Measurements from ENCODE around the gene ENTPD2.
"Not testable (repeated sequence)": the region's sequence is repeated elsewhere in the genome, so short reads cannot be mapped to it uniquely, and the experiment has no call there.

Gene ENTPD2

GRCh38 chr9:137064027-137064879, 10.4 kb upstream of the ENTPD2 start:
- DNase-seq: peak; percentile 67 to 70

- no peak for DNase-seq
Measured at GRCh38 chr9:137063311-137064026, 9.6 kb upstream of the ENTPD2 start.

- not testable (repeated sequence) for DNase-seq
Measured at GRCh38 chr9:137062798-137063197, 8.9 kb upstream of the ENTPD2 start.

GRCh38 chr9:137062384-137062783, 8.5 kb upstream of the ENTPD2 start:
- no peak for DNase-seq

- no peak for DNase-seq
Measured at GRCh38 chr9:137058521-137059234, 4.8 kb upstream of the ENTPD2 start.

GRCh38 chr9:137057545-137057944, 3.7 kb upstream of the ENTPD2 start:
- DNase-seq: no peak

GRCh38 chr9:137056739-137057415, 3.0 kb upstream of the ENTPD2 start:
- no peak for DNase-seq

GRCh38 chr9:137055385-137056364, 1.8 kb upstream of the ENTPD2 start:
- no peak for DNase-seq

GRCh38 chr9:137054932-137055384, 1.1 kb upstream of the ENTPD2 start:
- DNase-seq: no peak

- DNase-seq: no peak
Measured at GRCh38 chr9:137052998-137053943, 590 bp downstream of the ENTPD2 start.

GRCh38 chr9:137052293-137052692, 1.6 kb downstream of the ENTPD2 start:
- no peak for DNase-seq

GRCh38 chr9:137051145-137051724, 2.6 kb downstream of the ENTPD2 start:
- no peak for DNase-seq

- DNase-seq: no peak
Measured at GRCh38 chr9:137050570-137050969, 3.3 kb downstream of the ENTPD2 start.

- peak; percentile 35 to 53 for DNase-seq
Measured at GRCh38 chr9:137049544-137050449, 4.1 kb downstream of the ENTPD2 start.

- no peak for DNase-seq
Measured at GRCh38 chr9:137048655-137049543, 5.0 kb downstream of the ENTPD2 start.

- DNase-seq: peak; percentile 61 to 76
Measured at GRCh38 chr9:137046088-137046787, 7.6 kb downstream of the ENTPD2 start, which contains the start of gene NPDC1. Gene NPDC1, minus strand, starts transcription at chr9:137046177. Its CDS starts 188 bp downstream, at chr9:137045989.
